Neutrophil (primary cell): ENCODE data around the gene ABCB8.
A peak's percentile ranks its signal among the peaks of the same experiment; 100 is the strongest.

Experiments used
- H3K27ac ChIP-seq: fragments of 200-600 bp; sonication (generic); 2 replicates; pipeline ENCODE4 v1.5.1; 2016; ENCODE audit warnings: mild to moderate bottlenecking, moderate library complexity
- H3K27me3 ChIP-seq: fragments of 200-600 bp; sonication (generic); 2 replicates; pipeline ENCODE4 v1.6.0; 2016; ENCODE audit warnings: mild to moderate bottlenecking
- H3K36me3 ChIP-seq: fragments of 200-600 bp; sonication (generic); 2 replicates; pipeline ENCODE4 v1.5.1; 2017
- H3K4me1 ChIP-seq, 2 experiments: fragments of 200-600 bp in 1 of 2; sonication (generic) in 1 of 2; 1 replicate in 1 of 2; 2 replicates in 1 of 2; pipeline versions ENCODE4 v1.5.1 to v1.6.1; 2013 to 2016; ENCODE audit warnings: low read depth in 1 of 2, low read length in 1 of 2, mild to moderate bottlenecking in 1 of 2, moderate library complexity in 1 of 2; ENCODE audit not compliant: control insufficient read depth in 1 of 2, insufficient read depth in 1 of 2
- H3K4me3 ChIP-seq, 2 experiments: fragments of 200-600 bp in 1 of 2; sonication (generic) in 1 of 2; 1 replicate in 1 of 2; 2 replicates in 1 of 2; pipeline ENCODE4 v1.5.1; 2013 to 2016; ENCODE audit warnings: low read depth in 1 of 2, low read length in 1 of 2, mild to moderate bottlenecking in 1 of 2, moderate library complexity in 1 of 2
- H3K9me3 ChIP-seq: fragments of 200-600 bp; sonication (generic); 2 replicates; pipeline ENCODE4 v1.5.1; 2016
- CTCF ChIP-seq: fragments of 200-600 bp; sonication (generic); IDR thresholded peaks from 2 replicates; pipeline ENCODE4 v1.5.1; 2016; ENCODE audit warnings: antibody characterized with exemption

Gene ABCB8

GRCh38 chr7:151005566-151005965, 22.7 kb upstream of the ABCB8 start:
- TF ChIP-seq CTCF = no peak
- H3K27me3 ChIP-seq = peaks cover 76% of the 10 kb centered on the region
- H3K27ac ChIP-seq = no peak overlapping the region
- peaks cover 5 to 7% of the 10 kb centered on the region in 2 experiments for H3K4me1 ChIP-seq
- no peaks in the 10 kb centered on the region for H3K9me3 ChIP-seq
- H3K4me3 ChIP-seq = no peak overlapping the region
- no peaks in the 10 kb centered on the region for H3K36me3 ChIP-seq

- H3K9me3 ChIP-seq = no peaks in the 10 kb centered on the region
- H3K27me3 ChIP-seq = peaks cover 79% of the 10 kb centered on the region
- H3K27ac ChIP-seq = no peak overlapping the region
- peaks cover 5 to 7% of the 10 kb centered on the region in 2 experiments for H3K4me1 ChIP-seq
- H3K4me3 ChIP-seq = no peak overlapping the region
- H3K36me3 ChIP-seq = no peaks in the 10 kb centered on the region
- TF ChIP-seq CTCF = no peak
These were observed 21.5 kb upstream of the ABCB8 start for GRCh38 chr7:151006590-151007300.

GRCh38 chr7:151007469-151007898, 20.8 kb upstream of the ABCB8 start:
- no peak for TF ChIP-seq CTCF
- H3K4me3 ChIP-seq = no peak overlapping the region
- peaks cover 5 to 7% of the 10 kb centered on the region in 2 experiments for H3K4me1 ChIP-seq
- H3K9me3 ChIP-seq = no peaks in the 10 kb centered on the region
- no peaks in the 10 kb centered on the region for H3K36me3 ChIP-seq
- peaks cover 87% of the 10 kb centered on the region for H3K27me3 ChIP-seq
- H3K27ac ChIP-seq = no peak overlapping the region

- Histone ChIP-seq H3K4me3 (no peak overlapping the region), H3K9me3 (no peaks in the 10 kb centered on the region), H3K36me3 (no peaks in the 10 kb centered on the region), H3K27ac (no peak overlapping the region), H3K4me1 (peaks cover 5 to 7% of the 10 kb centered on the region in 2 experiments), H3K27me3 (peaks cover 93% of the 10 kb centered on the region)
- TF ChIP-seq CTCF = no peak
These were observed 20.1 kb upstream of the ABCB8 start for GRCh38 chr7:151008143-151008510.

GRCh38 chr7:151008511-151009323, 19.5 kb upstream of the ABCB8 start:
- Histone ChIP-seq H3K27ac (no peak overlapping the region), H3K4me1 (peaks cover 6 to 11% of the 10 kb centered on the region in 2 experiments), H3K4me3 (peak overlapping the region in 1 of 2 experiments; percentile 28), H3K27me3 (peaks cover 93% of the 10 kb centered on the region), H3K36me3 (no peaks in the 10 kb centered on the region), H3K9me3 (no peaks in the 10 kb centered on the region)
- TF ChIP-seq CTCF = peak; percentile 43
